Liver (tissue), 9 donors: ENCODE measurements around the gene TCOF1. TPM values are rescaled to one million over a fixed set of nuclear protein-coding genes. Genes with fewer than 3 reads are reported as not detected.

Experiments used
- DNase-seq: peaks from one replicate; pipeline ENCODE4 v3.0.0-alpha.2; 2017; ENCODE audit warnings: low spot score
- H3K27ac ChIP-seq, 2 donors: one replicate each; pipeline ENCODE4 v1.7.0; 2013; ENCODE audit warnings: inconsistent platforms in 2 of 2, low read length in 2 of 2, control low read depth in 1 of 2, low read depth in 1 of 2, mild to moderate bottlenecking in 1 of 2
- H3K27me3 ChIP-seq, 4 donors: one replicate each; pipeline versions ENCODE4 v1.6.1 to v1.7.0; 2013; ENCODE audit warnings: low read length in 3 of 4, inconsistent platforms in 1 of 4, mild to moderate bottlenecking in 1 of 4, moderate library complexity in 1 of 4; ENCODE audit not compliant: control insufficient read depth in 4 of 4, insufficient read depth in 4 of 4
- H3K36me3 ChIP-seq, 4 donors: one replicate each; pipeline versions ENCODE4 v1.6.1 to v1.7.0; 2013; ENCODE audit warnings: low read length in 3 of 4, mild to moderate bottlenecking in 3 of 4, low read depth in 1 of 4, moderate library complexity in 1 of 4; ENCODE audit not compliant: control insufficient read depth in 4 of 4, insufficient read depth in 3 of 4
- H3K4me1 ChIP-seq, 4 donors: one replicate each; pipeline versions ENCODE4 v1.6.1 to v1.7.0; 2013; ENCODE audit warnings: low read length in 3 of 4, mild to moderate bottlenecking in 3 of 4, moderate library complexity in 1 of 4; ENCODE audit not compliant: control insufficient read depth in 4 of 4, insufficient read depth in 4 of 4
- H3K4me3 ChIP-seq, 3 donors: one replicate each; pipeline versions ENCODE4 v1.6.1 to v1.7.0; 2013; ENCODE audit warnings: low read length in 3 of 3, control low read depth in 1 of 3, low read depth in 1 of 3, mild to moderate bottlenecking in 1 of 3
- H3K9ac ChIP-seq, 2 donors: one replicate each; pipeline ENCODE4 v1.7.0; 2013; ENCODE audit warnings: low read length in 2 of 2, mild to moderate bottlenecking in 2 of 2, moderate library complexity in 2 of 2, control low read depth in 1 of 2, low read depth in 1 of 2
- H3K9me3 ChIP-seq, 4 donors: one replicate each; pipeline versions ENCODE4 v1.6.1 to v1.7.0; 2013; ENCODE audit warnings: low read length in 3 of 4; ENCODE audit not compliant: control insufficient read depth in 4 of 4
- ATF3 ChIP-seq: IDR thresholded peaks from 2 replicates; pipeline ENCODE4 v1.6.1; 2016; ENCODE audit warnings: antibody characterized with exemption
- CTCF ChIP-seq: fragments of 150-350 bp; IDR thresholded peaks from 2 replicates; pipeline ENCODE4 v1.5.1; 2017; ENCODE audit warnings: improper control_type of control experiment, low read depth, low read length; ENCODE audit not compliant: missing input control
- EGR1 ChIP-seq, 2 donors: IDR thresholded peaks; 2 replicates each; pipeline ENCODE4 v1.6.1; 2016 to 2018; ENCODE audit warnings: antibody characterized with exemption in 2 of 2, low read depth in 2 of 2
- FOXA1 ChIP-seq: IDR thresholded peaks from 2 replicates; pipeline ENCODE4 v1.6.1; 2016; ENCODE audit warnings: antibody characterized with exemption
- GABPA ChIP-seq, 2 donors: IDR thresholded peaks in 1 of 2; conservative IDR thresholded peaks in 1 of 2; 2 replicates each; pipeline ENCODE4 v1.6.1; 2016; ENCODE audit warnings: antibody characterized with exemption in 2 of 2, mild to moderate bottlenecking in 1 of 2, moderate library complexity in 1 of 2
- HNF4G ChIP-seq: IDR thresholded peaks from 2 replicates; pipeline ENCODE4 v1.6.1; 2016; ENCODE audit warnings: antibody characterized with exemption
- JUND ChIP-seq, 2 donors: IDR thresholded peaks; 2 replicates each; pipeline ENCODE4 v1.6.1; 2016; ENCODE audit warnings: antibody characterized with exemption in 2 of 2
- MAX ChIP-seq: IDR thresholded peaks from 2 replicates; pipeline ENCODE4 v1.6.1; 2016; ENCODE audit warnings: antibody characterized with exemption
- NR2F2 ChIP-seq: IDR thresholded peaks from 2 replicates; pipeline ENCODE4 v1.6.1; 2016; ENCODE audit warnings: antibody characterized with exemption
- RAD21 ChIP-seq, 2 donors: IDR thresholded peaks; 2 replicates each; pipeline ENCODE4 v1.6.1; 2016; ENCODE audit warnings: antibody characterized with exemption in 2 of 2, mild to moderate bottlenecking in 2 of 2
- REST ChIP-seq: IDR thresholded peaks from 2 replicates; pipeline ENCODE4 v1.6.1; 2016; ENCODE audit warnings: antibody characterized with exemption, mild to moderate bottlenecking
- RXRA ChIP-seq, 2 donors: IDR thresholded peaks; 2 replicates each; pipeline ENCODE4 v1.6.1; 2017 to 2018; ENCODE audit warnings: antibody characterized with exemption in 2 of 2, mild to moderate bottlenecking in 1 of 2
- WGBS: extraction: QIAGEN DNeasy Blood & Tissue Kit; methylation state at CpG from one replicate; pipeline ENCODE4 v1.1.7; 2013; 5-methylcytosine and 5-hydroxymethylcytosine counted together
- polyA plus RNA-seq, 2 donors: library from polyadenylated mRNA; stranded (reverse) in 1 of 2; unstranded in 1 of 2; fragments of 200-250 nt in 1 of 2; fragments of >200 nt in 1 of 2; fragmentation: Nextera tagmentation in 1 of 2; extraction: Ambion mirVana in 1 of 2; gene quantifications; one replicate each; pipeline versions ENCODE4 v1.2.1 to v1.2.3, GENCODE V29; 2013 to 2015
- total RNA-seq, 2 donors: library from RNA; depleted of rRNA; stranded (reverse); fragments of >200 nt; gene quantifications; one replicate each; pipeline ENCODE4 v1.2.3, GENCODE V29; 2014
- donor health status: healthy.
- donor health status: healthy.
- donor health status: healthy.
- donor health status: healthy.
- donor health status: healthy.

Gene TCOF1
- total and polyA plus RNA-seq, 4 donors, result 3.2 to 8.5 (median 6.4) TPM

- TF ChIP-seq NR2F2, result no peak
- TF ChIP-seq REST, result no peak
- TF ChIP-seq FOXA1, result no peak
- no peaks in the 10 kb centered on the region for H3K9me3 ChIP-seq
Measured at GRCh38 chr5:150311015-150311692, 46.3 kb upstream of the TCOF1 start.

GRCh38 chr5:150312518-150312917 lies 45.0 kb upstream of the TCOF1 start:
- Histone ChIP-seq H3K27me3 (no peaks in the 10 kb centered on the region), H3K9me3 (no peaks in the 10 kb centered on the region), H3K4me1 (no peaks in the 10 kb centered on the region), H3K4me3 (no peak overlapping the region), H3K36me3 (no peaks in the 10 kb centered on the region), H3K9ac (no peak overlapping the region), H3K27ac (no peak overlapping the region)
- no peak for TF ChIP-seq RAD21 (IDR thresholded peaks at IDR 0.05)
- TF ChIP-seq REST, result no peak
- TF ChIP-seq RXRA (IDR thresholded peaks at IDR 0.05), result no peak
- no peak for TF ChIP-seq ATF3
- TF ChIP-seq JUND (IDR thresholded peaks at IDR 0.05), result no peak
- TF ChIP-seq EGR1 (IDR thresholded peaks at IDR 0.05; ENCODE audit: low read depth in 2 of 2), result no peak
- TF ChIP-seq GABPA (IDR thresholded peaks at IDR 0.05 in 1 of 2, conservative IDR thresholded peaks at IDR 0.05 in 1 of 2), result no peak
- 95% methylated on average over 6 of the region's 6 CpGs for WGBS
- DNase-seq, result no peak

More at GRCh38 chr5:150311015-150311692, 46.3 kb upstream of the TCOF1 start:
- Histone ChIP-seq H3K4me1 (no peaks in the 10 kb centered on the region), H3K27me3 (no peaks in the 10 kb centered on the region), H3K4me3 (no peak overlapping the region), H3K36me3 (no peaks in the 10 kb centered on the region), H3K27ac (no peak overlapping the region), H3K9ac (no peak overlapping the region)
- DNase-seq, result no peak
- 89% methylated on average over 7 of the region's 7 CpGs for WGBS

- TF ChIP-seq NR2F2, result no peak
- TF ChIP-seq CTCF, result no peak
- TF ChIP-seq MAX, result no peak
- no peak for TF ChIP-seq HNF4G
- Histone ChIP-seq H3K27me3 (no peaks in the 10 kb centered on the region), H3K36me3 (no peaks in the 10 kb centered on the region), H3K4me1 (no peaks in the 10 kb centered on the region), H3K27ac (no peak overlapping the region), H3K4me3 (no peak overlapping the region), H3K9me3 (no peaks in the 10 kb centered on the region), H3K9ac (no peak overlapping the region)
- WGBS, result 91% methylated on average over 6 of the region's 6 CpGs
- no peak for DNase-seq
Measured at GRCh38 chr5:150313501-150313900, 44.0 kb upstream of the TCOF1 start.
